ENCODE results near the gene DDC.
A peak's percentile ranks its signal among the peaks of the same experiment; 100 is the strongest.

DDC gene

DNA sequence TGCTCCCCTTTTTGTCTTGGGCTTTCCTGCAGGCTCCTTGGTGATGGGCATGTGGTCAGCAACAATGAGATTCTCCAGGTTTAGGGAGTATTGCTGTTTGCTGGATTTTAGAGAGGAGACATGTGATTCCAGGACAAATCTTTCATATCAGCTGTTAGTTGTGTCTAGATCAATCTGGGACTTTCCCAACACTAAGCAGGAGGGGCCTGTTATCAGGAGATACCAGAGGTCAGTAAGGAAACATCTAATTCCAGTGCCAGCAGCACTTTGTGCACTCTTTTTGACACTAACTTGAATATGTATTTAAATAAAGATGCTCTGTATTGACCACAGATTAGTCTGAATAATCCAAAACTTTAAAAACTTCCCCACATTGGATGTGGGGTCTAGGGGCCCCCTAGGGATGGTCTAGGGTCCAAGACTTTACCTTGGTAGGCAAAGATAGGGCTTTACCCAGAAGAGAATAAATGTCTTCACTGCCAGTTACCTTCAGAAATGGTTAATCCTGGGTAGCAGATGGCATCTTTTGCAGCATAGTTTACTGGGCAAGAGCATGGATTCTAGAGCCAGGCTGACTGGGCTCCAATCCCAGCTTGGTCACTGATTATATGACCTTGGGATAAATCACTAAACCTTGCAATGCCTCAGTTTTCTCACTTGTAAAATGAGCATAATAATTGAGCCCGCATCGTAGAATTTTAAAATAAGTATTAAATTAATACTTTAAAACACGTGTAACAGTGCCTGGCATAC, 108.7 kb downstream of the DDC start:
- no peak for DNase-seq (ENCODE audit: low read depth)

DNA sequence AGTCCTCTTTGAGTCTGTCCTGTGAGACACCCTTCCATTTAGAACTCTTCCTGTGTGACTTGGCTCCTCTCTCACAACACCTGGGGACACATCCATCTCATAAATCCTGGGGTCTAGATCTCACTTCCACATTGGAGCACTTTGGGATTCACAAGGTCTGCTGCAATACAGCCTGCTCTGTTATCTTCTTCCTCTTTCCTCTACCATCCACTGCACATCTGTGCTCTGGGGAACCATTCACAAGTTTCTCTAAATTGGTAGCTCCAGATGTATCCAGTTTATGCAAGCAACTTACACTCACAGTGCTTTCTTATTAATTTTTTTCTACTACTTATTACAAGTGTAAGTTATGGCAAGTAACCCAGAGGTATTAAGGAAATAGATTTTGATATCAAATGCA, 109.5 kb downstream of the DDC start:
- no peak for DNase-seq (ENCODE audit: low read depth)

DNA sequence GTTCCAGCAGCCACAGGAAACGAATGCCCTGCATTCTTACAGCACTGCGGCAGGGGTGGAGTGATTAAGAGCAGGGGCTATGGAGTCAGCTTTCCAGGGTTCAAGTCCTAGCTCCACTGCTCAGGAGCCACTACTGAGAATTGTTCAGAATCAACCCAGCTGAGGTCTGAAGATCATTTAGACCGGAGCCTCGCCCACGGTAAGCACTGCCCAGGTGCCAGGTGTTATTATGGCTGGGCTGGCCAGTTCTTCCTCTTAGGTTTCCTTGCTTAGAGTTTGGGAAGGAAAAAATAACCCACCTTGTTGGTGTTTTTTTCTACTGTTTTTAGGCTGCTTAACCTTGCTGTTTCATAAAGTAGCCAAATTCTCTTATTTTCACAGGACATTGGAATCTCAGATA, 110.2 kb downstream of the DDC start:
- DNase-seq (ENCODE audit: low read depth): no peak

DNA sequence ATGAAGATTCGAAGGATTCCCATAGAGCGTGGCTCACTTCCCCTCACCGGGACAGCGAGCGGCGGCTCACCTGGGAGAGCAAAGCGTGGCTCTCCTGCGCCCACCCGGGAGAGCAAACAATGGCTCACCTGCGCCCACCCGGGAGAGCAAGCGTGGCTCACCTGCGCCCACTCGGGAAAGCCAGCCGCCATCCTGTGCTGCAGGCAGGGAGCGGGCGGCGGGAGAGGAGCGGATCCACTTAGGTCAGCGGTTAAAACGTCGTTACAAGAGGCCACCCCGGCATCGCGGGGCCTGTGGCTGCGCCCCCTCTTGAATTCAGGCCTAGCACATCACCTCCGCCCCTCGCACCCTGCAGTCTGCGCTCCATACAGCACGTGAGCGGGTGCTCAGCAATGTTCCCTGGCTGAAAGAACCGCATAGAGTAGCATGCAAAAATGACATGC, 114.6 kb downstream of the DDC start:
- no peak for DNase-seq (ENCODE audit: low read depth)

DNA sequence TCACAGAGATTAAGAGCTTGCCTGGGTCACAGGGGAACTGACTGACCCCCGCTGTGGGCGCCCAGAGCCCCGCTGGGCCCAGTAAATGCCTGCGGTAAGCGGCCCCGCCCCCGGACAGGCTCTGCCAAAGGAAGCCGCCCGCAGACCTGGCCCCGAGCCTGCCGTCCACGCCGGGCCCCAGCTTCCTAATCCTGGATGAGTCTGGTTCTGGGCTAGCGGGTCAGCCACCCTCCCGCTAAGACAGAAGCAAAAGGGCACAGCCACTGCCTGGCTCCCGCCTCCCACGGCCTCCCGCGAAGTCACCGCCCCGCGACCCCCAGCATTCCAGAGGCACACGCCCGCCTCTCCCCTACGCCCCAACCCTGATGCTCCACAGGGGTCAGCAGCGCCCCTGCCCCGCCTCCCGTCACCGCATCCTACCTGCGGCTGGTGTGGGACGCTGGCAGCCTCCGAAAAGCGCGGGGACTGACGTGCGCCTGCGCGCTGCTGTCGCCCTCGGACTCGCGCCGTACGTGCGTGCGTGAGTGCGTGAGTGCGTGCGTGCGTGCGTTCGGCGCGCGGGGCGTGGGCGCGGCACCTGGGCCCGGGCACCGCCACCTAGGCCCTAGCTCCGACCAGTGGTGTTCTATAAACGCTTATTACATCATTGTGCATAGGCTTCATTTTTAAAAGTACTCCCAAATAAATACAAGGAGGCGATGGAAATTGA, 115.2 kb downstream of the DDC start, which contains the start of gene FIGNL1:
TSS of gene FIGNL1 (minus strand) at position 470 of the 709 bp plus-strand sequence. CDS start 3,063 bp downstream, outside the sequence.
- peak; percentile 76 for DNase-seq (ENCODE audit: low read depth)

DNA sequence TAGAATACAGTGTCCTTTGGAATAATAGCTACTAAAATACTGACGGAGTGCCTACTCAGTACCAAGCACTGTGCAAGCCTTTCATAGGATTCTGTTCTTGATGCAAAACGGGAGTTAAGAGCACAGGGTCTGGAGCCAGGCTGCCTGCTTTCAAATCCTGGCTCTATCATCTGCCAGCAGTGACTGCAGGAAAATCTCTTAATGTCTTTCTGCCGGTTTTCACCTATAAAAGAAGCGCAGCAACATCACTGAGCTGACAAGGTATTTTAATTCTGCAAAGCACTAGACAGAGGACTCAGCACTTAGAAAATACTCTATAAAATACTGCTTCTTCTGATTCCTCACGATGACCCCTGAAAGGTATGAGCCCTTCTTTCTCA, 115.7 kb downstream of the DDC start:
- DNase-seq (ENCODE audit: low read depth): no peak

DNA sequence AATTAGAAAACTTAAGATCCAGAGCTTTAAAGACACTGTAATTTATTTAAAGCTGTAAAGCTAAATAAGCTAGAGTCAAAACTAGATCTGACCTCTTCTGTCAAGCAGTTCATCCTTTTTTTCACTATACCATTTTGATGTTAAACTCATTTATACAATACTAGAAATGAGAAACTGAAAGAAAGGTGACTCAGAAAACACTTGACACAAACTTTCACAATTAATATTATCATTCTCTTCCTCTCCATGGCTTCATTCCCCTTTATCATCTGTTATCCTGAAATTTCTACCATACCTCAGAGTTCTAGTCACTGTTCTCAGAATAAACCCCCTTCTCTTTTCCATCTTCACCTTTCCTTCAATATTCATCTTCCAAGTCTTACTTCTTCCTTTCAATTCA, 116.4 kb downstream of the DDC start:
- DNase-seq (ENCODE audit: low read depth): no peak

DNA sequence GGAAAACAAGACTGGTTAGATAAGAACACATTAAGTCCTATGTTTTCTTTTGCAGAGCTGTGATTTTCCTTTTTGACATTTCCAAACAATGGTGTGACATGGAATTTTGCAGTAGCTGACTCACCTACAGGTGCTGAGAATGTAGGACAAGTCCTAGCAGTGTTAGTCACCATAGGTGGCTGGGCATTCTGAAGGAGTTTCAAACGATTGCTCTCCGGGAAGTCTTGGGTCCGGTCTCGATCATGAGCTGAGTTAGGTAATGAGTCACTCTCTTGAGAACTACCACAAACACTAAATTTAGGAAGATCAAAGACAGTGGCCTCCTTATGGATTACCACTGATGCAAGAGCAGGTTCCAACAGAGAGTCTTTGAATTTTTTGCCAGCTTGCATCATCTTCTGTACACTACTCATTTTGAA, 118.7 kb downstream of the DDC start:
- no peak for DNase-seq (ENCODE audit: low read depth)

DNA sequence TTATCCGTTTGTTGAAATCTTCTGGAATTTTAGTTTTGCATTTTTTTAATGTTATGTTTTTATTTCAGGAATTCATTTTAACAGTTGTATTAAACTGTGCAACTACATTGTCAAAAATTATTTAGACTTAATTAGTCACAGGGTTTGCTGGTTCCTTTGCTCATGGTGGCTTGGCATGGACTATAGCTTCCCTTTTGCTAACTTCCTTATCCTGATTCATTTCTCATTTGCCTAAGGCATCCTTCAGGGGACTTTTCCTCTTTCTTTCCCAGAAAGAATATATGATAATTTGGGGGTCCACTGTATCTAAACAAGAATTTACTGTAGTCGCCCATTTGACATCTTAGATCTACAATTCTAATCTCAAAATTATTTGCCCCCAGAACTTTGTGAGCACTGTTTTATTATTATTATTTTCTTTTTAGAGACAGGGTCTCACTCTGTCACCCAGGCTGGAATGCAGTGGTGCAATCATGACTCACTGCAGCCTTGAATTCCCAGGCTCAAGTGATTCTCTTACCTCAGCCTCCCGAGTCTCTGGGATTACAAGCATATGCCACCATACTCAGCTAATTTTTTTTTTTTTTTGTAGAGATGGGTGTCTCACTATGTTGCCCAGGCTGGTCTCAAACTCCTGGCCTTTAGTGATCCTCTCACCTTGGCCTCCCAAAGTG, 128.9 kb downstream of the DDC start:
- peak; percentile 57 for DNase-seq (ENCODE audit: low read depth)

DNA sequence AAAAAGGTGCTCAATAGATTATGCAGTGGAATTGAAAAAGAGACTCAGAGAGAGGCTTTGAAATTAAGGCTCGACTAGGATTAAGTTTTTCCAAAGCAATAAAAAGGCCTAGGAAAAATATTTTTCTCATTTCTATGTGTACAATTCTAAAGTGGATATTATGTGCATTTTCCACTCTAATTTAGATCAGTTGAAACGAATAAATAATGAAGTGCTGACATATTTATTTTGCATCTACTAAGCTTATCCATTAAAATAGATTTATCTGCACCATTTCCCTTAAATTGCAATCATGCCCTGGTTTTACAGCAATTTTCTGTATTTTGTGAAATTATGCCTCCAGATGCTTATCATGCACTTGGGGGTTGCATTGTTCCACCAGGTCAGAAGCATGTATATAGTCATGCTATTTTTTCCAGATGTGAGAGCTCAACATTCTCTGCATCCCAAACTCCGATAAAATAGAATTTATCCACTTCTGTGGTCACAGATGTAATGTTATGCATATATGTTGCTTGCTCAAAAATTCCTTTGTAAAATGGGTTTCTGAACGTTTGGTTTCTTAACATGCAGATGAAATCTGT, 133.4 kb downstream of the DDC start:
- no peak for DNase-seq (ENCODE audit: low read depth)

DNA sequence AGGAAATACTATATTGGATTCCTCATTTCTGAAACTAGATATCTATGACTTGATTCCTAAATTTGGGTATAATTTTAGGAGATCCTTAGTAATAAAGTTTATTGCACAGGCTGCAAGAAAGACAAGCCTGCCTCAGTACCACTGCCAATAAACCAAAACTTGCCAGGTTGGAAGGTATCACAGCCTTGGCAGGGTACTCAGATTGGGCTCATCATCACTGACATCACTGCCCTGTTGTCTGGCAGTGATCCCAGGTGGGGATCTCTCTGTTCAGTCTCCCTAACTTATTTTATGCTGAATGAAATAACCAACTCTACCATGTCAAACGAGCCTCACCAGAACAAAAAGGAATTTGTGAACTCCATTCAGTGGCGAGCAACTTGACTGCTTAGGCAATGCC, 133.9 kb downstream of the DDC start:
- no peak for DNase-seq (ENCODE audit: low read depth)

DNA sequence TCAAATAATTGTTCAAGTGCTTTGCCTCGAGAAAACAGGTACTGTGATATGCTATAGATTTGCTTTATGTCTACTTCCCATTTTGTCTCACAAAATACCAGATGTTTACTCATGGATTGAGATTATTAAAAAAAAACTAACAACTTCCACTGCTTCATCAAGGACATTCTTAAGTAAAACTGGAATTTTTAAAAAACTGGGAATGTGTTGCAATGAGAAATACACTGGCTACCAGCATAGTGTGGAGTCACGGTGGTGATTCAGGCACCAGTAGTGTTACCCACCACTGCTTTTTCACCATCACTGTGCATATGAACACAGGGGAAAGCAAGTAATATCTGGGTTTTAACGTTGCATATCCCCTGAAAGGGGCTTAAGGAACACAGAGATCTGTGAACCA, 136.3 kb downstream of the DDC start:
- no peak for DNase-seq (ENCODE audit: low read depth)

DNA sequence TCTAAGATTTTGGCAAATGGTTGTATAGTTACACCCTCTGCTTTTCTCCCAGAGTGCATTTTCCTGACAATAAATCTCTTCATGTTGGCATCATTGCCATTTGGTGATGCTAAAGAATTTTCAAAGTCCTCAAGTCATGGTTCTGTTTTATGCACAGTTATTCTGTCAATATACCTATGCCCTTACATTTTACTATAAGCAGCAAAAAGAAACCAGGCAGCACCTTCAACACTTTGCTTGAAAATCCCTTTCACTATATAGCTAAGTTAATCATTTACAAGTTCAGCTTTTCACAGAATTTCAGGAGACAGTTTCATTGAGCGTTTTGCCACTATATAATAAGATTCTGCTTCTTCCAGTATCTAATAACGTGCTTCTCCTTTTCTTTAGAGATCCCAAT, 137.7 kb downstream of the DDC start:
- DNase-seq (ENCODE audit: low read depth): no peak

DNA sequence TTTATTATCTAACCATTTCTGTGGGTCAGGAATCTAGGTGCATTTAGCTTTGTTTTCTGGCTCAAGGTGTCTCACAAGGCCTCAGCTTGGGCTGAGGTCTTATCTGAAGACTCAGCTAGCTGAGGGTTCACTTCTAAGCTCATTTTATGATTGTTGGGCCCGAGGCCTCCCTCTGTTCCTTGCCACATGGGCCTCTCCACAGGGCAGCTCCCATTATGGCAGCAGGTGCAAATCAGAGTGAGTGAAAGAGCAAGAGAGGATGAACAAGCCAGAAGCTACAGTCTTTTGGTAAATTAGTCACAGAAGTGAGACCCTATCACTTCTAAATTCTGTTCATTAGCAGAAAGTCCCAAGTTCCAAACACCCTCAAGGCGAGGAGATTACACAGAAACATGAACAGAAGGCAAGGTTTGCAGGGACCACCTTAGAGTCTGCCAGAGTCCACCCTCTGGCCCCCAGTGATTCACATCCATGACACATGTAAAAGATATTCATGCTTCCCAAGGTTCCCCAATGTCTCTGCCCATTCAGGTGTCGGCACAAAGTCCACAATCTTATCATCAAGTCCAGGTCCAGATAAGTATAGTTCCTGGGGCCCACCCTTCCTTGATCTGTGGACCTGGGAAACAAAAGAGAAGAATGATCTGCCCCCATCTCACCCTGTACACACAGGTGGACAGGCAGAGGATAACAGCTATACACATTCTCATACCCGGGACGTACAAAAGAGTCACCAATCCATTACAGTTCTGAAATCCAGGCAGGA, 138.7 kb downstream of the DDC start:
- DNase-seq (ENCODE audit: low read depth): no peak

DNA sequence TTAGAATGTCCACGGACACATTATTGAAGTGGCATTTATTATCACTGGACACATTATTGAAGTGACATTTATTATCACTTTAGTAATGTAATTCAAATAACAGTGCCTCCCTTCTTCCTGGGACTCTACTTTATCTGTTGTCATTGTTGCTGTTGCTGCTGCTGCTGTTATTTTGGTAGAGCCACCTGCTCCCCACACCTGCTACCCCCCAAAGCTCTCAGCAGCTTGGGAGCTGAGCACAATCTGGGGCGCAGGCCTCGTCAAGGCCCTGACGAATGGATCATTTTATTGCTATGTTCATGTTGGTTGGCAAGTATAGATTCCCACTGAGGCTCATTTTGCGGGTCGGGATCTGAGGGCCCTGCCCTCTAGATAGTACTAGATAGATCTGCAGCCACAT, 139.9 kb downstream of the DDC start:
- no peak for DNase-seq (ENCODE audit: low read depth)

DNA sequence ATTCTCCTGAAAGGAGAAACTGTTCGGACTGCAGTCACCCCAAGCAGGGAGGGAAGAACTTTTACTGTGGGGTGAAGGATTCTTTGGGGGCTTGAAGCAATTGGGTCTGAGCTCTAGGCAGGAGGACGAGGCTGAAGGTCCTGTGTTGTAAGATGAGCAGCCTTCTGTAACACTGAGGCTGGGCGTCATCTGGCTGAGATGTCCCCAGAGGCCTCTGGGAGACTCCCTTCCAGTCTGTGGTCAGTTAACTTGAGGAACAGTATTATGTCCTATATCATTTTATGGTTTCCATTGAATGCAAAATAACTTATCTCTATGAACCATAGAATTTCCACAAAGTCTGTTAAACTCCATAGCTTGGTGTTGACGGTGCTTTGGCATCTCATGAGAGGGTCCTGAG, 141.3 kb downstream of the DDC start:
- DNase-seq (ENCODE audit: low read depth): no peak

DNA sequence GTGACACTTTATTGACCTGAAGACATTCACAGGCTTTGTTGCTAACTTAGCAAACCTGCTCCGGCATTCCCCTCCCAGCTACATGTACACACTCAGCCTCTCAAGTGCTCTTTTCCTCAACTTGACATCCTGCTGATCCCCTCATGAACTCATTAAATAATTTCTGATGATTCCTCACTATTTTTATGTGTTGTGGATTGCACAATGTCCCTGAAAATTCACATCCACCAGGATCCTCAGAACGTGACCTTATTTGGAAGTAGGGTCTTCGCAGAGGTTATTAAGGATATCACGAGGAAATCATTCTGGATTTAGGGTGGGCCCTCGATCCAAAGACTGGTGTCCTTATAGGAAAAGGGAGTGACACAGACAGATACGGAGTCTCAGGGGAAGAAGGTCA, 142.3 kb downstream of the DDC start:
- no peak for DNase-seq (ENCODE audit: low read depth)

DNA sequence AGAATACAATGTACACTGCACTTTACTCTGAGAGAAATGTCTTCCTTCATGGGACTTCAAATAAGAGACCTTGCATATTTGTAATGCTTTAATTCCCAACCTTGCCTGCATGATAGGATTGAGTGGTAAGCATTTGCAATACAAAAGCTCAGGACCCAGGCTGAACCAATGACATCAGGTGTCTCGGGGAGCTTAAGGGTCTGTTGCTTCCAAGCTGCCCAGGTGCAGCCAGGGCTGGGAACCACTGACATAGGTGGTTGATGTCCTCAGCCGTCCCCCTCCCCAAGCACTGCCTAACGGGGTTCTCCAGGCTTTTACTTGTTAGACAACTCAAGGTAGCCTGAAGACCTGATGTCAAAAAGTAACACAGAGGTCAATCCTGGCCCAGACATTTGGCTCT, 144.2 kb downstream of the DDC start:
- DNase-seq (ENCODE audit: low read depth): no peak

DNA sequence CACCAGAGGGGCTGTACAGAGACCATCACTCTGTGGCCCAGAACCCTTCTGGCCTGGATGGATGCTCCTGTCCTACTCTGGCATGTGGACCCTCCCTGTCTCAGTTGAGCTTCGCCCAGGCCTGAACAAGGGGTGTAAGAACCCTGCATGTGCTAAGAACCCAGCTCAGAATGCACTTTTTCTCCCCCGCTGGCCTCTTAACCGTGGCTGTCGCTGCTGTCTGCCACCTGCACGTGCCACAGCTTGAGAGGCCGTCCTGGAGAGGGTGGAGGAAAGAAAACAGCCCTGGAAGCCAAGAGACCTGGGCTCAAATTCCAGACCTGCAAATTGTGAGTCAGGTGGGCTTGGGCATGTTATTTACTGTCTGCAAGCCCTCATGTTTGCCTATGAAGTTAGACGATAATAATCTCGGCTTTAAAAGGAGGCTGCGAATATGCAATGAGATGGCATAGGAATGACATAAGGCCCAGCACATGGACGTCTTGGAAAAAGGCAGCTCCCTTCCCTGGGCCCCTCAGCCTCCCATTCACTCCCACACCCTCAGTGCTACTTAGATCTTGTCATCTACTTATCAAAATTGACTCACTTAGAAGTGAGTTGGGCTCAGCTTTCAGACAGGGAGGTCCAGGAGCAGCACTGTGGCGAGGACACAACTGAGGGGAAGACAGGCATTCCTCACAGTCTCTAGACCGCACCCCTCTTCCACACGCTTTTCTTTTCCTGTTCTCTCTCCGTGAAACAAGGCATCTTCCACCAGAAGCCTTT, 146.5 kb downstream of the DDC start:
- no peak for DNase-seq (ENCODE audit: low read depth)

DNA sequence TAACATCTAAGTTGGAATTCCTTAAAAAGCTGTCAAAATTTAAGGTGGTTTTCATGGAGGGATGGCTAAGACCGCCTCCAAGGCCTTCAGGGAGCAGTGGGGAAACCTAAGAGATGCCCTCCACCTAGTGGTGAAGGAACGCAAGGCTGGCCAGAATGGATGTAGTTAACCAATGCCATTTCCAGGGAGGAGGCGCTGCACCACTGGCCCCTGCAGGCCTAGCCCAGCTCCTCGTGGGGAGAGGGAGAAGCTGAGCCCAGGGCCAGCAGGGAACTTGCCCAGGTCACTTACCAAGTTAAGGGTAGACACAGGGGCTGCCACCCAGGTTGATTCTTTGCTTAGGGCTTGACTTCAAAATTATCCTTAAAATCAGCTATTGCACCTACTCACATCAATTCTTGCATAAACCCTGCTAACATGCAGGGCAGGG, 147.1 kb downstream of the DDC start:
- DNase-seq (ENCODE audit: low read depth): peak; percentile 68

DNA sequence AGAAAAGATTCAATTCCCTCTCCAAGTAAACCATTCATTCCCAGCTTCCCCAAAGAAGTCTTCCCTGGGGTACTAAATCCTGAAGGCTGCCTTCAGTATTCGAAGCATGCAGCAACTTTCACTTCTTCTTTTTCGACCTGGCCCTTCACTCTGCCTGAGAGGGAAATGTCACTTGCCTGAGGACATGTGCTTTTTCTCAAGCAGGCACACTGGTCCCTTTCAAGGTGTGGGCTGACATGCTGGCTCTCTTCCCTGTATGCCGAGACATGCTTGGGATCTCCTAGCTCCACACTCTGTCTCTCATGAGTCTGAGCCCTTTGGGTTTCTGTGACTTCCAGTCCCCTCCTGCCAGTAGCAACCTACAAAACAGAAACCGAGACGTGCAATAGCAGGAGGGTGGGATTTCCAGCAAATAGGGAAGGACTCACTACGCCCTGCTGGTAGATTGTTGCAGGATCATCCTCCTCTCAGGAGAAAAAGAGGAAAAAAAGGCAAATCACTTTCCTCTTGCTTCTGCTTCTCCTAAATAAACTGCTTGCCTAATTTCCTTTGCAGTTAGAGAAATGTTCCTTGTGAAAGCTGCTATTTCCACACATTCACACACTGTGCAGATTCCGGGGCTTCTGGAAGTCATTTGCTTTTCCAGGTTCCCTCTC, 148.6 kb downstream of the DDC start:
- DNase-seq (ENCODE audit: low read depth): no peak

Data from fibroblast of gingiva (primary cell).